Head of caudate nucleus (tissue), 42 donors: ENCODE data around the gene TARS3.
A peak's percentile ranks its signal among the peaks of the same experiment; 100 is the strongest.

ENCODE experiments used
- DNase-seq, 42 donors: peaks; one replicate each; pipeline versions ENCODE4 v3.0.0 to v3.0.0-alpha.2; 2020 to 2021; ENCODE audit warnings: mixed read lengths in 7 of 42
- intact Hi-C: fragments of 100-400 bp; cut with DNase I; formaldehyde crosslinking; loops from one replicate; pipeline ENCODE4 v1.15.0; 2022

Gene TARS3

GRCh38 chr15:101613130-101614000, 110.9 kb downstream of the TARS3 start:
- DNase-seq, result peak; percentile 17 to 82 (median 58)
- intact Hi-C loops, result no loop called here

DNA sequence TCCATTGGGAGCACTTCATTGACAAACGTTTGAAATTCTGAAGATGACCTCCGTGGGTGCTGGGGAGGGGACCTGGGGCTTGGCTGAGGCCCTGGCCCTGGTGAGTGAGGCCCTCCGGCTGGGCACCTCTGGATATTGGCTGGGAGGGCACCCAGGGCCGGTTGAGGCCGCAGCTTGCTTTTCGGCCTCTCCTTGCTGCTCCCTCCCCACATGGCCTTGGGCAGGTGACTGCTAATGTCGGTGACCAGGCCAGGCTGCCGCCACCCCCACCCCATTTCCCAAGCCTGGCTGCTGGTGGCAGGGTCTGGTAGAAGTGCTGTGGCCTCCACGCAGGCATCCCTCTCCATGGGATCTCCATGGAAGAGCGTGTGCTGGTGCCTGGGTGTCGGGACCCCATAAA, 111.6 kb downstream of the TARS3 start:
- DNase-seq, result no peak
- intact Hi-C loops, result no loop called here

GRCh38 chr15:101611580-101612299, 112.5 kb downstream of the TARS3 start:
- DNase-seq, result no peak
- intact Hi-C loops, result no loop called here

DNA sequence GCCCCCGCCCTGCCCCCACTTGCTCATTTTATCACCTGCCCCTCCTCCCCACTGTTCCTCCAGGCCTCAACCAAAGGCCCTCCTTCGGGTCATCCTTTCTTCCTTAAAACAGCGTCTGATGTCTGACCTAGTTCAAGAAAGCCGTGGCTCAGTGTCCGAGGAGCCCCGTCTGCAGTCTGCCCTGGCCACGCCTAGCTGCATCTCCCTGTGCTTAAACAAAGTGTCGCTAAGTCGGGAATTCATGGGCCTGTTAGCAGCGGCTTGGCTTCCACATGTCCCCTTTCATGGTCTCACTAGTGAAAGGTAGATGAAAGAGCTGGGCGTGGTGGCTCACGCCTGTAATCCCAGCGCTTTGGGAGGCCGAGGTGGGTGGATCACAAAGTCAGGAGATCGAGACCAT, 113.3 kb downstream of the TARS3 start:
- intact Hi-C loops, result no loop called here
- no peak for DNase-seq

GRCh38 chr15:101610611-101611000, 113.7 kb downstream of the TARS3 start:
- intact Hi-C loops, result no loop called here
- DNase-seq, result no peak

GRCh38 chr15:101609742-101610610, 114.3 kb downstream of the TARS3 start:
- DNase-seq, result peak in 5 of 42 donors; percentile 16 to 35 (median 21)
- intact Hi-C loops, result no loop called here

GRCh38 chr15:101608201-101608600, 116.1 kb downstream of the TARS3 start:
- intact Hi-C loops, result no loop called here
- no peak for DNase-seq

GRCh38 chr15:101607108-101607507, 117.2 kb downstream of the TARS3 start:
- intact Hi-C loops, result no loop called here
- DNase-seq, result no peak

- intact Hi-C loops, result no loop called here
Observed at GRCh38 chr15:101604124-101604874, 120.0 kb downstream of the TARS3 start.

More at GRCh38 chr15:101604124-101604874, 120.0 kb downstream of the TARS3 start:
- no peak for DNase-seq
